Body of pancreas (tissue), 4 donors: ENCODE data around the gene DHODH.

Experiments used
- CTCF ChIP-seq, 7 experiments: fragments of 450-650 bp in 4 of 7; fragments of 200-600 bp in 3 of 7; sonication (generic) in 3 of 7; IDR thresholded peaks; one replicate each; pipeline ENCODE4 v1.5.1; 2016 to 2019; ENCODE audit warnings: antibody characterized with exemption in 7 of 7
- POLR2A ChIP-seq, 3 donors: fragments of 450-650 bp; IDR thresholded peaks; one replicate each; pipeline ENCODE4 v1.6.1; 2016; ENCODE audit warnings: antibody characterized with exemption in 3 of 3, mild to moderate bottlenecking in 2 of 3

GRCh38 chr16:72023962-72024361, 15.4 kb downstream of the DHODH start:
- TF ChIP-seq CTCF (IDR thresholded peaks at IDR 0.05) (no peak), POLR2A (IDR thresholded peaks at IDR 0.05) (no peak)
